Measurements from ENCODE around the gene HSPA4L. TPM values are rescaled to one million over a fixed set of nuclear protein-coding genes. Genes with fewer than 3 reads are reported as not detected.

HSPA4L gene
- 11.4 TPM for polyA plus RNA-seq (ENCODE audit: insufficient read length)
- long read RNA-seq, donor 1: 0 reads
- long read RNA-seq, donor 2: 0 reads
- long read RNA-seq, donor 3, full-length matches to known transcripts: 1 of 1 reads
- long read RNA-seq, donor 3, partial matches to known transcripts: 0 of 1 reads
- long read RNA-seq, donor 3, other reads (novel, unspliced or antisense): 0 of 1 reads
- long read RNA-seq, donor 4: 0 reads
- long read RNA-seq, donor 5, full-length matches to known transcripts: 2 of 2 reads
- long read RNA-seq, donor 5, partial matches to known transcripts: 0 of 2 reads
- long read RNA-seq, donor 5, other reads (novel, unspliced or antisense): 0 of 2 reads
- long read RNA-seq, donor 6, full-length matches to known transcripts: 1 of 1 reads
- long read RNA-seq, donor 6, partial matches to known transcripts: 0 of 1 reads
- long read RNA-seq, donor 6, other reads (novel, unspliced or antisense): 0 of 1 reads
- long read RNA-seq, donor 7: 0 reads
- long read RNA-seq, donor 8: 0 reads

DNA sequence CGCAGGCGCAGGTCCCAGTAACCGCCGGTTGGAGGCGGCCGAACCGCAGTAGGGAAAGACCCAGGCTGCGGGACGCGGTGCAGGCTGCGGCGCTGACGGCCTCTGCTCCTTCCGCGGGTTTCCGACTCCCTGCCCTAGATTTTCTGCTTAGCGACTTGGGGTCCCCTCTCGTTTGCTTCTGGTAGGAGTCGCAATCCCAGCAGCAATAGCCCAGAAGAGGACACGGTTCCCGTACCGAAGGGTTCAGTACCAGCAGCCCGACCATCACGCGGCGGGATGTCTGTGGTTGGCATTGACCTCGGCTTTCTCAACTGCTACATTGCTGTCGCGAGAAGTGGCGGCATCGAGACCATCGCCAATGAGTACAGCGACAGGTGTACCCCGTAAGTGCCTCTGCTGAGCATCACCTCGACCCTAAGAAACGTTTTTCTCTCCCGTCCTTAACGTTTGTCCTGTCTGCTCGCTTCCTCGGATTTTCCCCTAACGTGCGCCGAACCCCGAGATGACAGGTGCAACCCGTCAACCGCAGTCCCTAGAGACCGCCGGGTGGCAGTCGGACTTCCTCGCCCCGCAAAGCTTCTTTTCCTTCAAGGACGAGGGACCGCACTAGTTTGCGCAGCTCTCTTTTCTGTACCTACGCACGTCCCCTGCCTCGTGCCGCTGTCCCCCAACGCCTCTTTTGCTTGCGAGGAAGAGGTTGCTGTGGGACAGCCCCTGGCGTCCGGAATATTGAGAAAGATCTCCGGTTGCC, at the start of gene HSPA4L:
Gene HSPA4L, plus strand, starts transcription at position 48 of the 751 bp plus-strand sequence. Its CDS starts 229 bp downstream, at position 277.
- peak; percentile 36 for DNase-seq

DNA sequence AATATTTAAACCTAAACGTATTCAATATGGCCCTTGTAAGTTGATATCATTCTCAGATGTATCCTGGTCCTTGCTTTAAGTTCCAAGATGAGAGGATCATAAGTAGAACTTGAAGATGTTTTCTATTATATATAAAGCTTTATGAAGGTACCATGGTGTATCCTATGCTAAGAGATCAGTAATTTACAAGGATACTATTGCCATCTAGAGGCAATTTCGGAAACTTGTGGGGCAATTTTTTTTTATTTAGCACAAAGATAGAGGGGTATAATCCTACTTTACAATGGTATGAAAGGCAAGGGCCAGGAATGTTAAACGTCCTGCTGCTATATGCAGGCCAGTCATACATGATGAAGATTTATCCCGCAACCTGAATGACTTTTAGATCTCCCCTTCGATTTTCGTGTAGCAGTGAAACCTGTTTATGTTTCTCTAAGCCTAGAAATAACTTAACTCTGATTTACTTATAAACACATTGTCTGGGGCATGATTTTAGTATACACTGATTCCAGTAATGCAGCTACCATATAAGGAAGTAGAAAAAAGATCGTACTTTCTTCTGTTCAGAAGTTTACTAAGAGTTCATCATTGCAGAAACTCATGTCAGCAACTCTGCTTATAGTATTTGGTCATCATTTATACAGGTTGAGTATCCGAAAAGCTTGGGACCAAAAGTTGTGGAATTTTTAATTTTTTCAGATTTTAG, 49.3 kb upstream of the HSPA4L start:
- DNase-seq: peak; percentile 28

DNA sequence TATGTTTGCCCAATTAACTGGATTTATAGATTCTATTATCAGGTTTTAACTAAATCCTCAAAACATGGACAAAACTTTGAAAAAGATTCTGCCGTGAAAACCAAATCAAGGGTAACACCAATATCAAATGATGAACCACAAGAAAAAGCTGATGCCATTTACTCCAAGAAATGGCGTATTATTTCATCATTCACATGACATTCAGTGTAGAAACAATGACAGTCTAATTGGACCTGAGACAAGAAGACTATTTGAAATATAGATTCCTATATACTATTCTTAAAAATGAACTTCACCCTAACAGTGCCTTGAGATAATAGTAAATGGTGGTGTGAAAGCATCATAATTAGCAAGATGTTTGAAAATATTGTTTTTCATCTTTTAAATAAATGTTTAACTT, 47.1 kb upstream of the HSPA4L start:
- DNase-seq: no peak

DNA sequence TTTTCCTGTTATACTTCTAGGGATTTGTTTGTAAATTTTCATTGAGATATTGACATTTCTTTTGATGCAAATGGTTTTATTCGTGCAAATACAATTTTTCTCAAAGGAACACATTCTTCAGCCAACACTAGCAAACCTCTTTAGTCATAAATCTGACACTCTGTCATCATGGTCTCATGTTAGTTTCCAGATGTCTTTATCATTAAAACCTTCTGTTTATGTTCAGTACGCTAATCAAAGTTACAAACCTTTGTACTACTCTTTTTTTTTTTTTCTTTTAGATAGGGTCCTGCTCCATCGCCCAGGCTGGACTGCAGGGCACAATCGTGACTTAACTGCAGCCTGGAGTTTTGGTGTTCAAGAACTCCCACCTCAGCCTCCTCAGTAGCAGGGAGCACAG, 44.8 kb upstream of the HSPA4L start:
- DNase-seq: no peak

DNA sequence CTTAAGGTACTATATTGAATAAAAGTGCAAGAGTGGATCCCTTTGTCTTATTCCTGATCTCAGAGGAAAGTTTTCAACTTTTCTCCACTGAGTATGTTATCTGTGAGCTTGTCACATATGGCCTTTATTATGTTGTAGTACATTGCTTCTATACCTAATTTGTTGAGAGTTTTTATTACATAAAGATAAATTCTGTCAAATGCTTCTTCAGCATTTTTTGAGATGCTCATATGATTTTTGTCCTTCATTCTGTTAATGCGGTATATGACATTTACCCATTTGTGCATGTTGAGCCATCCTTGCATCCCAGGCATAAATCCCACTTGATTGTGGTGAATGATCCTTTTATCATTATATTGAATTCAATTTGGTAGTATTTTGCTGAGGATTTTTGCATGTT, 40.9 kb upstream of the HSPA4L start:
- DNase-seq: no peak

DNA sequence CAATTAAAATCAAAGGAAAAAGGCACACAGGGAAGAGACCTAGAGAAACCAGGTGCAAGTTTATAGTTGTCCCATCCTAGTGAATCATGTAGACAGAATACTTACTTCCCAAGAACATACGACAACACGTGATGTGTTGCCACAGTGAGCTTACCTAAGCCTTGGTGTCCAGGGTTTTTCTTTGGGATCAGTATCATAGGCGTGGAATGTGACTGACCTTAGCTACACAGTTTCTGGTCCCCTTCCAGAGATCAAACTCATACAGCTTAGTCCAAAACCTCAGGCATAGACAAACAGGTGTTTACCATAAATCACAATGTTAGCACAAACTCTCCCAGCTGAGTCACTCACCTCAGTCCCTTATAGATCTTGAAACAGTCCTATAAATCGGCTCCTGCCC, 34.2 kb upstream of the HSPA4L start:
- no peak for DNase-seq

DNA sequence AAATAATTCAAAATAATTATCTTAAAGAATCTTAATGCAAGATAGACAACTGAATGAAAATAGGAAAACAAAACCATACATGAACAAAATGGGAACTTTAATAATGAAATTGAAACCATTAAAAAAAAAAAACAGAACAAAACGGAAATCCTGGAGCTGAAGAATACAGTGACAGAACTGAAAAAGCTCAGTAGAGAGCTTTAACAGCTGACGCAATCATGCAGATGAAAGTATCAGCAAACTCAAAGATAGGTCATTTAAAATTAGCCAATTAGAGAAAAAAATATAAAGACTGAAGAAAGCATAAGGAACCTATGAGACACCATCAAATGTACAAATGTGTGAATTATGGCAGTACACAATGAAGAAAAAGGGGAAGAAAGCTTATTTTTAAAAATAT, 33.2 kb upstream of the HSPA4L start:
- DNase-seq: no peak

DNA sequence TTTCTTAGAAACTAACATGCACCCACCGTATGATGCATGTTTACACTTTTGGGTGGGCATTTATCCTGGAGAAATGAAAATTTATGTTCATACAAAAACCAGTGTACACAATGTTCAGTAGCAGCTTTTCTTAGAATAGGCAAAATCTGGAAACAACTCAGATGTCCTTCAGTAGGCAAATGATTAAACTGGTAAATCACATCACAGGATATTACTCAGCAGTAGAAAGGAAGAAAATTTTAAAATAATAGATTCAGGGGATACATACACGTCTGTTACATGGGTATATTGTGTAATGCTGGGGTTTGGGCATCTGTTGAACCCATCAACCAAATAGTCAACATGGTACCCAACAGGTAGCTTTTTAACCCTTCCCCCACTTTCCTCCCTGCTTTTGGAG, 25.2 kb upstream of the HSPA4L start:
- no peak for DNase-seq

DNA sequence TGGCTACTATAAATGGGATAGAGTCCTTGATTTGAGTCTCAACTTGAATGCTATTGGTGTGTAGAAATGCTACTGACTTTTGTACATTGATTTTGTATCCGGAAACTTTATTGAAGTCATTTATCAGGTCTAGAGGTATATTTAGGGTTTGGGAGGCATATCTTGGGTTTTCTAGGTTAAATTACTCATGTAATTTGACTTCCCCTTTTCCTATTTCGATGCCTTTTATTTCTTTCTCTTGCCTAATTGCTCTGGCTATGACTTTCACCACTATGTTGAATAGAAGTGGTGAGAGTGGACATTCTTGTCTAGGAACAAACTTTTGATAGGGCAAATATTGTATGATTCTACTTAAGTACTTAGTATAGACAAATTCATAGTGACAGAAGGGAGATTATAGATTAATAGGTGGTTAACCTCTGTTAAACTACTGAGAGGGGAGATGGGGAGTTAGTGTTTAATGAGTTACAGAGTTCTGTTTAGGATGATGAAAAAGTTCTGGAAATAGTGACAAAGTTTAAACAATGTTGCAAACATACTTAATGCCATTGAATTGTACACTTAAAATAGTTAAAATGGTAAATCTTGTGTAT, 22.8 kb upstream of the HSPA4L start:
- DNase-seq: no peak

DNA sequence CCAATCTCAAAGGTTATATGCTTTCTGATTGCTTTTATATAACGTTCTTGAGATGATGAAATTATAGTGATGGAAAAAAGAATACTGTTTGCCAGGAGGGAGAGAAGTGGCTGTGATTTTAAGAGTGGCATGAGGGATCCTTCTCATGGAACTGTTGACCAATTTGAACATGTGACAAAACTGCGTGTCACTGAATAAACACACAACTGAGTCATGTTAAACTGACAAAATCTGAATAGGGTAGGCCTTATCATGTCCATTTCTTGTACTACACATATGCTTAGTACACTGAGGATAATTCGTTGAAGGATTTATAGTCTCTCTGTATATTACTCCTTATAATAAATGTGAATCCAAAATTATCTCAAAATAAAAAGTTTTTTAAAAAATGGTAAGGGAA, 22.2 kb upstream of the HSPA4L start:
- DNase-seq: no peak

DNA sequence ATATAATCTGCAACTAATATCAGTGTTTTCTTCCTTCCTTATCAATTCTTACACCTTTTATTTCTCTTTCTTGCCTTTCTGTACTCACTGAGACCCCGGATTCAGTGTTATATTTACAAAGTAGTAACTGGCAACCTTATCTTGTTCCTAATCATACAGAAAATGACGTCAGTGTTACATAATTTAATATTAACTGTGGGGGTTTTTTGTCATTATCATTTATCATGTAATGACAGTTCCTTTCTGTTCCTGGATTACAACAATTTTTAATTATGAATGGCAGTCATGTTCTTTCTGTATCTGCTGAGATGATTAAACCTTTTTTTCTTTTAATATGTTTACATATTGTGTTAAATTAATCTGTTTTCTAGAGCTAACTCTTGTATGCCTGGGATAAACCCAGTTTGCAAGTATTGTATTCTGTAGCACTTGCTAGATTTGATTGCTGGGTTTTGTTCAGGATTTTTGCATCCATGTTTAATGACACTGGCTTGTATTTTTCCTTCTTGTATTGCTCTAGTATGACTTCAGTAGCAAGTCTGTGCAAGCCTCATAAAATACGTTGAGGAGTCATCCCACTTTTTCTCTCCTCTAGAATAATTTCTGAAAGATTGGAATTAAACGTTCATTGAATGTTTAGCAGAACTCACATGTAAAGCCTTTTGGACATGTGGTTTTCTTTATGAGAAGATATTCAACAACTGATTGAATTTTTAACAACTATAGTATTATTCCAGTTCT, 10.4 kb upstream of the HSPA4L start:
- DNase-seq: no peak

DNA sequence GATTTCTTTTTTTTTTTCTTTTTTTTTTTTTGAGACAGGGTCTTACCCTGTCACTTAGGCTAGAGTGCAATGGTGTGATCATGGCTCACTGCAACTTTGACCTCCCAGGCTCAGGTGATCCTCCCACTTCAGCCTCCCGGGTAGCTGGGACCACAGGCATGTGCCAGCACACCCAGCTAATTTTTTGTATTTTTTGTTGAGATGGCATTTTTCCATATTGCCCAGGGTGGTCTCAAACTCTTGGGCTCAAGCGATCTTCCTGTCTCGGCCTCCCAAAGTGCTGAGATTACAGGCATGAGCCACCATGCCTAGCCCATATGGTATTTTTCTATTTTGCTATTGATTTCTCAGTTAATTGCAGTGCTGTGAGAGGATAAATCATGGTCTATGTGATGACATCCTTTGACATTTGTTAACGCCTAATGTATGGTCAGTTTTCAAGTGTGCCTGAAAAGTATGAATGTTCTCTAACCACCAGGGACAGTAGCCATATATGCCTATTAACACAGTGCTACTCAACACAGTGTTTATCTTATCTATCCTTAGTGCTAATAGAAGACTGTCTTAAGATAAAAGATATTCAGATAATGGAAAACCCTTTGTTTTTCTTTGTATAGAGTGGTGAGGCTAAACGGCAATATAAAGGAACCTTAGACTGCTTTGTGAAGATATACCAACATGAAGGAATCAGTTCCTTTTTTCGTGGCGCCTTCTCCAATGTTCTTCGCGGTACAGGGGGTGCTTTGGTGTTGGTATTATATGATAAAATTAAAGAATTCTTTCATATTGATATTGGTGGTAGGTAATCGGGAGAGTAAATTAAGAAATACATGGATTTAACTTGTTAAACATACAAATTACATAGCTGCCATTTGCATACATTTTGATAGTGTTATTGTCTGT, 9.1 kb upstream of the HSPA4L start:
- DNase-seq: no peak

DNA sequence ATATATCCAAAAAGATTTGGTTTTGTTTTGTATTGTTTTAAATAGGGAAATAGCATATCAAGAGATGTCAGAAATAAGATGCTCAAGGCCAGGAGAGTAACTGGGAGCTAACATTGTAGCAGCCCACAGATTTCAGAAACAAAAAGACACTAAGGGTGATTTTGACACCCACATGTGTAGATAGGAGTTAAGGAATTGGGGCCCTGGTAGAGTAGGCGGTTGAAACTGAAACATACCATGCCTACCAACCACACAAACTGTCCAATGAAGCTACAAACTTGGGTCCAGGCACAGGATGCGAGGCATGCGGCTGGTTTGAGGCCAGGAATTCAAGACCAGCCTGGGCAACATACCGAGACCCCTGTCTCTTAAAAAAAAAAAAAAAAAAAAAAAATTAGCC, 6.3 kb upstream of the HSPA4L start:
- DNase-seq: no peak

DNA sequence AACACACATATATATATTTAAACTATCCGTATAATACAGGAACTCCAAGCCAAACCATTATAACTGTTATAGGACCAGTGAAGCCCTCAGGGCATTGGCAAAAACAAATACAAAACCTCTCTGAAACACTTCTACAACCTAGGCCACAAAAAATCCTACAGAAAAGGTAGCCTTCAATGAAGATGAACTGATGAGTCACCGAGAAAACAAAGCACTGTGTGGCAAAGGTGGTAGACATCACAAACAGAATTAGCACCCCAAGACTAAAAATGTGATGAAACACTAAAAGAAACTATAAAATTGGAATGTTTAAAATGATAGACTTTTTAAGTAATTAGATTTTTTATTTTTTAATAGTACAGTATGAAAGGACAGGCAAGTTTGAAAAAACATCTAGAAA, 5.5 kb upstream of the HSPA4L start:
- DNase-seq: no peak

DNA sequence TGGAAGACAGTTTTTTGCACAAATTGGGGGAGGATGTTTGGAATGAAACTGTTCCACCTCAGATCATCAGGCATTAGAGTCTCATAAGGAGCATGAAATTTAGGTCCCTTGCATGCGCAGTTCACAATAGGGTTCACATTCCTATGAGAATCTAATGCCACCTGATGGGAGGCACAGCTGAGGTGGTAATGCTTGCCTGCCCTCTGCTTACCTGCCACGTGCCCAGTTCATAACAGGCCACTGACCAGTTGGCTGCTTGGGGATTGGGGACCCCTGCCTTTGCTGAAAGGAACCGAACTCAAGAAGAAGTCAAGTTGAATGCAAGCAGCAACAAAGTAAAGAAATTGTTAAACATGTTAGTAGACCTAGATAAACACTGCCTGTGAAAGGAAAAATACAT, 4.6 kb upstream of the HSPA4L start:
- DNase-seq: no peak

DNA sequence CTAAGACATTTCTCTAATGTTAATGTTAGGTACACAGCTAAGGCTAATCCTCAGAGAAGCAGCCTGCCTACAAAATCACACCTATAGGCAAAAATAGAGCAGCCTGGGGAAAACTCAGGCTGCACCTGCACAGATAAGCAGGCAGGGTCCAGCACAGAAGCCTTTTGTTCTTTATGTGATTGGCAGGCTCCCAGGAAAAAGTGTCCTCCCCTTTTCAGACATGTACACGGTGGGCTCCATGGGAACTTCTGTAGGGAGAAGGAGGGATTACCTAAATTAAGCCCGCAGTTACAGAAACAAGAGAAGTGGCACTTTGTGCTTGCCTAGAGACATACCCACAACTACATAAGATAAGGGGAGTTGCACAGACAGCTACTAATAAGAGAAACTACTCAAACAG, 4.0 kb upstream of the HSPA4L start:
- no peak for DNase-seq

DNA sequence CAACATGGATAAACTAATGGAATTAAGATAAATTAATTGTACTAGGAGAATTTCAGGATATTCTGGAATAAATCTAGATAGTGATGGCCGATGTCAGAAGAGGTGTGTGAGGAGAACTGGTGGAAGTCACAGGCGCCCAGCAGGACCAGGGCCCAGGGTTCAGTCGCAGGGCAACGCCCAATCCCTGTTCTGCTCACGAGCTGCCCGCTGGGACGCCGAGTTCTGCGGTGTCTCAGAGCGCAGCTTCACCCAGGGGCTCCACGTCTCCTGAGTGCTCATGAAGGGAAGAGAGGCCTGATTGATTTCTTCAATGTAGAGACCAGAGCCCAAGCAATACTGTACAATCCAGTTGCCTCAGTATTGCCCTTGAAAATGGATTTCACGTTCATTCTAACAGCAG, 1.5 kb upstream of the HSPA4L start:
- DNase-seq: no peak

DNA sequence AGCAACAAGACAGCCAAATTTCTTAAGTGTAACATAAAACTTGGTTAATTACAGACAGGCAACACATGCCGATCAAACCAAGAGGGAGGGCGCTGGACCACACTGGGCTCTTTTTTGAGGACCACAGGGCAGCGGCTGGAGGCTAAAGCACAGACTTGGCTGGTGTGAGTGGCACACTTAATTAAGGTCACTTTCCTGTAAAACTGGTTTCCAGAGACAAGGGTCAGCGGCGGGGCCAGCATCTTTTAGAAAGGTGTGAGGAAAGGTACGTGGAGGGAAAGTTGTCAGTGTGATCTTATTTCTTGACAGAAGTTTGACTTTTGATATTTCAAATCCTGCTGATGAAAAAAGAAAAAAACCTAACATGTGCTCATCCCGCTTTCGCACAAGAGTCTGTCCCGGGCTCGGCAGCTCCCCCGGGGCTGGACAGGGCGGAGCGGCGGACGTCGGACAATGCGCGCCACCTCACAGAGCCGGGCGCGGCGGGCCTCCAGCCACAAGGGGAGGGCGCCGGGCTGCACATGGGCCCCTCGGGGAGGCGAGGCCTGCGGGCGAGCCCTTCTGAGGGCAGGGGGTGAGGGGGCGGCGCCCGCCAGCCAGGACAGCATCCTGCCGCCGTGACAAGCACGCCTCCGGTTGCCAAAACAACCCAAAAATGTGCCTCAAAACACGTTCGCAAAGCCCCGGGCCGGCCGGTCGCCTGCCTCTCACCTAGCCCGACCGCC, 660 bp upstream of the HSPA4L start:
- DNase-seq: peak; percentile 37

DNA sequence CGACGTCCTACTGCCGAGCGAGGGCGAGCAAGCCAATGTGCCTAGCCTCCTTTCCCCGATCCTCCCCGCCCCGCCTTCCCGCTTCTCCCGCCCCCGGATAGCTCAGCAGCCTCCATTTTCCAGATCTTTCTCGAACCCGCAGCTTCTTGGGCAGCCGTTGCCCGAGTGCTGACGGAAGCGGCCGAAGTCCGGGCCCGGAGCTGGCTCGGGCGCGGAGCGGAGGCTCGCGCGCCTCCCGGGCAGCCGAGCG, 172 bp upstream of the HSPA4L start:
- DNase-seq: peak; percentile 84
